ENCODE data around the gene PACSIN2.
"Not testable (repeated sequence)": the region's sequence is repeated elsewhere in the genome, so short reads cannot be mapped to it uniquely, and the experiment has no call there.

The PACSIN2 gene

GRCh38 chr22:42926768-42927167 is 88.2 kb downstream of the PACSIN2 start:
- Histone ChIP-seq H3K4me1 (ENCODE audit: control insufficient read depth, insufficient read depth, low read length) (peaks cover 3% of the 10 kb centered on the region), H3K9me3 (ENCODE audit: control insufficient read depth, insufficient read depth, low read length) (no peaks in the 10 kb centered on the region), H3K4me3 (ENCODE audit: low read depth, low read length) (no peak overlapping the region), H3K9ac (ENCODE audit: low read depth, low read length) (no peak overlapping the region), H3K36me3 (ENCODE audit: control insufficient read depth, insufficient read depth, low read length) (no peaks in the 10 kb centered on the region), H3K27me3 (ENCODE audit: control insufficient read depth, insufficient read depth, low read length) (no peaks in the 10 kb centered on the region)

GRCh38 chr22:42926104-42926503 is 88.8 kb downstream of the PACSIN2 start:
- Histone ChIP-seq H3K4me1 (ENCODE audit: control insufficient read depth, insufficient read depth, low read length) (peaks cover 3% of the 10 kb centered on the region), H3K36me3 (ENCODE audit: control insufficient read depth, insufficient read depth, low read length) (no peaks in the 10 kb centered on the region), H3K9ac (ENCODE audit: low read depth, low read length) (no peak overlapping the region), H3K9me3 (ENCODE audit: control insufficient read depth, insufficient read depth, low read length) (no peaks in the 10 kb centered on the region), H3K27me3 (ENCODE audit: control insufficient read depth, insufficient read depth, low read length) (no peaks in the 10 kb centered on the region), H3K4me3 (ENCODE audit: low read depth, low read length) (no peak overlapping the region)

GRCh38 chr22:42925598-42925997 is 89.4 kb downstream of the PACSIN2 start:
- Histone ChIP-seq H3K9ac (ENCODE audit: low read depth, low read length) (no peak overlapping the region), H3K4me1 (ENCODE audit: control insufficient read depth, insufficient read depth, low read length) (peaks cover 3% of the 10 kb centered on the region), H3K4me3 (ENCODE audit: low read depth, low read length) (no peak overlapping the region), H3K27me3 (ENCODE audit: control insufficient read depth, insufficient read depth, low read length) (no peaks in the 10 kb centered on the region), H3K36me3 (ENCODE audit: control insufficient read depth, insufficient read depth, low read length) (no peaks in the 10 kb centered on the region), H3K9me3 (ENCODE audit: control insufficient read depth, insufficient read depth, low read length) (no peaks in the 10 kb centered on the region)

- H3K27me3 ChIP-seq (ENCODE audit: control insufficient read depth, insufficient read depth, low read length); H3K4me1 ChIP-seq (ENCODE audit: control insufficient read depth, insufficient read depth, low read length); H3K9ac ChIP-seq (ENCODE audit: low read depth, low read length); H3K4me3 ChIP-seq (ENCODE audit: low read depth, low read length); H3K9me3 ChIP-seq (ENCODE audit: control insufficient read depth, insufficient read depth, low read length); H3K36me3 ChIP-seq (ENCODE audit: control insufficient read depth, insufficient read depth, low read length): not testable (repeated sequence)
Measured at GRCh38 chr22:42925031-42925430, 89.9 kb downstream of the PACSIN2 start.

DNA sequence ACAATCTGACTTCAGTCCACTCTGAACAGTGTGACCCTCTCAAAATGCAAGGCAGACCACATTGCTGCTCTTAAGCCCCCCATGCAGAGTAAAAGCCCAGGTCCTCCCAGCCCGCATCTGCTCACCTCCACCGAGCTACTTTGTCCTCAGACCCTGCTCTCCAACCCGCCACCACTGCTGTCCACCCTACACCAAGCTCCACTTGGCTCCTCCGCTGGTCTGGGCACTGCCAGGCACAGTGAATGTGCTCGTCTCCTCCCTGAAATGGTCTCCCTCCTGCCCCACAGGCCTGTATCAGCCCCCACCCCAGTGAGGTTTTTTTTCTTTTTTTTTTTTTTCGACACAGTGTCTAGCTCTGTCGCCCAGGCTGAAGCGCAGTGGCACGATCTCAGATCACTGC is 90.5 kb downstream of the PACSIN2 start:
- H3K9ac ChIP-seq (ENCODE audit: low read depth, low read length), result no peak overlapping the region
- no peak overlapping the region for H3K4me3 ChIP-seq (ENCODE audit: low read depth, low read length)
- H3K9me3 ChIP-seq (ENCODE audit: control insufficient read depth, insufficient read depth, low read length), result no peaks in the 10 kb centered on the region
- H3K4me1 ChIP-seq (ENCODE audit: control insufficient read depth, insufficient read depth, low read length), result peaks cover 3% of the 10 kb centered on the region
- no peaks in the 10 kb centered on the region for H3K27me3 ChIP-seq (ENCODE audit: control insufficient read depth, insufficient read depth, low read length)
- H3K36me3 ChIP-seq (ENCODE audit: control insufficient read depth, insufficient read depth, low read length), result no peaks in the 10 kb centered on the region

GRCh38 chr22:42922374-42923191 is 92.4 kb downstream of the PACSIN2 start:
- Histone ChIP-seq H3K9me3 (ENCODE audit: control insufficient read depth, insufficient read depth, low read length) (no peaks in the 10 kb centered on the region), H3K4me1 (ENCODE audit: control insufficient read depth, insufficient read depth, low read length) (peaks cover 3% of the 10 kb centered on the region), H3K9ac (ENCODE audit: low read depth, low read length) (no peak overlapping the region), H3K4me3 (ENCODE audit: low read depth, low read length) (no peak overlapping the region), H3K27me3 (ENCODE audit: control insufficient read depth, insufficient read depth, low read length) (no peaks in the 10 kb centered on the region), H3K36me3 (ENCODE audit: control insufficient read depth, insufficient read depth, low read length) (no peaks in the 10 kb centered on the region)

DNA sequence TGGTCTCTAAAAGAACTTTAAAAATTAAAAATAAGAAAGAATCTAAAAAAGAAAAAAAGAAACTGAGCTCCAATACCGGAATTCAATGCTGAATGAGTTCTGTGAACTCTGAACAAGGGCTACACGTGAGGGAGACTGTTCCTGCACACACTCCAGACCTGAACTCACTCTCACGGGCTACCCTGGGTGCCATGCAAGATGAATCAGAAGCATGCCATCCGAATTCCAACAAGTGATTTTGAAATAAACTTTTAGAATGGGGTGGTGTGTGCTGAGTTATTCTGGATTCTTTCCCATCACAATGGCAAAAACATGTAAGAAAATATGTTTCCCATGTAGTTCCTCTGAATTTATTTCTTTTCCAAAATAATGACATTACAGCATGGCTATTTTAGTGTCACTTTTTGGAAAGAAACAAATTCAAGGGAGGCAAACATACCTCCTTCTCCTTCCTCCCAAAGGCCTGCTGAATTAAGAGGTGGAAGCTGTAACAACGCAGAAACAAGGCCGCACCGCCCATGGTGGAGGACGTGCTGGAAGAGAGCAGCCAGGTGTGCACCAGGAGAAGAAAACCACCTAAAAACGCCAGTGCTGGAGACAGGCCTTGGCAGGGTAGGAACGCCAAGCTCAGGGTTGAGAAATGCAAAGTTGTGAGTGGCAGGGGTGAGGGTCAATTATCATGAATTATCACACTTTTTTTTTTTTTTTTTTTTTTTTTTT is 94.7 kb downstream of the PACSIN2 start:
- Histone ChIP-seq H3K9ac (ENCODE audit: low read depth, low read length) (no peak overlapping the region), H3K36me3 (ENCODE audit: control insufficient read depth, insufficient read depth, low read length) (no peaks in the 10 kb centered on the region), H3K9me3 (ENCODE audit: control insufficient read depth, insufficient read depth, low read length) (no peaks in the 10 kb centered on the region), H3K4me3 (ENCODE audit: low read depth, low read length) (no peak overlapping the region), H3K4me1 (ENCODE audit: control insufficient read depth, insufficient read depth, low read length) (peaks cover 10% of the 10 kb centered on the region), H3K27me3 (ENCODE audit: control insufficient read depth, insufficient read depth, low read length) (no peaks in the 10 kb centered on the region)

DNA sequence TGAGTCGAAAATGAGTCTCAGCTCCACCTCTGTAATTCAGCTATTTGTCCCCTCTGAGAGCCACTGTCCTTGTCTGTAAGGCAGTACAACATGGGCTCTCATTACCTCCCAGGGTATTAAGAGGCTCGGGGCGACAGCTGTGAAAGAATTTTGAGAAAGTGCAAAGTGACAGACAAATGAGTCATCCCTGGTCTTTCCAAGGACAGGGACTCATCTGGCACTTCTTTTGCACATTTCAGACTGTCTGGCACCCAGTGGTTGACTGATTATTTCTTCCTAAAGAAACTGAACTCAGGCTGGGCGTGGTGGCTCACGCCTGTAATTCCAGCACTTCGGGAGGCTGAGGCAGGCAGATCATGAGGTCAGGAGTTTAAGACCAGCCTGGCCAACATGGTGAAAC is 95.8 kb downstream of the PACSIN2 start:
- Histone ChIP-seq H3K4me1 (ENCODE audit: control insufficient read depth, insufficient read depth, low read length) (peaks cover 10% of the 10 kb centered on the region), H3K9ac (ENCODE audit: low read depth, low read length) (no peak overlapping the region)

DNA sequence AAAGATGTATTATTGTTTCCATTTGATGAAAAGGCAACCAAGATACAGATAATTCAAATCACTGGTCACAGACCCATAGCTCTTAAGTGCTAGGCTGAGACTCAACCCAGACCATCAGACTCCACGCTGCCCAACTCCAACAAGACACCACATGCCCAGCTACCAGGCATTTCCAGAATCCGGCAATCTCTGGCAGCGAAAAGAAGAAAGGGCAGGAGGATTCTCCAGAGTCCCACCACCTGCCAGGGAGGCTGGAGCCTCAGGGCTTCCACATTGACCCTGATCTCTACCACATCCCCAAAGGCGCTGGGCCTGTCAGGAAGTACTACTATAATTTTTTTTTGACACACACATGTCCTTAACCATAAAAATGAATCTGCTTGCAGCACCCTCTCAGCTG is 96.4 kb downstream of the PACSIN2 start:
- H3K4me1 ChIP-seq (ENCODE audit: control insufficient read depth, insufficient read depth, low read length), result peaks cover 10% of the 10 kb centered on the region
- H3K4me3 ChIP-seq (ENCODE audit: low read depth, low read length), result no peak overlapping the region
- H3K27me3 ChIP-seq (ENCODE audit: control insufficient read depth, insufficient read depth, low read length), result no peaks in the 10 kb centered on the region
- no peaks in the 10 kb centered on the region for H3K9me3 ChIP-seq (ENCODE audit: control insufficient read depth, insufficient read depth, low read length)
- no peaks in the 10 kb centered on the region for H3K36me3 ChIP-seq (ENCODE audit: control insufficient read depth, insufficient read depth, low read length)
- no peak overlapping the region for H3K9ac ChIP-seq (ENCODE audit: low read depth, low read length)

More for the DNA sequence above, 95.8 kb downstream of the PACSIN2 start:
- H3K27me3 ChIP-seq (ENCODE audit: control insufficient read depth, insufficient read depth, low read length), result no peaks in the 10 kb centered on the region
- H3K9me3 ChIP-seq (ENCODE audit: control insufficient read depth, insufficient read depth, low read length), result no peaks in the 10 kb centered on the region
- H3K36me3 ChIP-seq (ENCODE audit: control insufficient read depth, insufficient read depth, low read length), result no peaks in the 10 kb centered on the region
- no peak overlapping the region for H3K4me3 ChIP-seq (ENCODE audit: low read depth, low read length)

DNA sequence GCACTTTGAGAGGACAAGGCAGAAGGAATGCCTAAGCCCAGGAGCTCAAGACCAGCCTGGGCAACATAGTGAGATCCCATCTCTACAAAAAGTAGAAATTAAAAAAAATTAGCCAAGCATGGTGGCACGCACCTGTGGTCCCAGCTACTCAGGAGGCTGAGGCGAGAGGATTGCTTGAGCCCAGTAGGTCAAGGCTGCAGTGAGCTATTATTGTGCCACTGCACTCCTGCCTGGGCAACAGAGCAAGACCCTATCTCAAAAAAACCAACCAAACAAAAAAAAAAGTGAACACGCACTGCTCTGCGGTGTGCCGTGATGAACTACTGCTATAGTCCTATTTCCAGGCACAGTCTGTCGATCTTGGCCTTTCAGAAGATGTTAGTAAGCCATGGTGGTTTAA is 97.6 kb downstream of the PACSIN2 start:
- H3K27me3 ChIP-seq (ENCODE audit: control insufficient read depth, insufficient read depth, low read length); H3K36me3 ChIP-seq (ENCODE audit: control insufficient read depth, insufficient read depth, low read length); H3K4me1 ChIP-seq (ENCODE audit: control insufficient read depth, insufficient read depth, low read length); H3K9ac ChIP-seq (ENCODE audit: low read depth, low read length); H3K4me3 ChIP-seq (ENCODE audit: low read depth, low read length); H3K9me3 ChIP-seq (ENCODE audit: control insufficient read depth, insufficient read depth, low read length): not testable (repeated sequence)

DNA sequence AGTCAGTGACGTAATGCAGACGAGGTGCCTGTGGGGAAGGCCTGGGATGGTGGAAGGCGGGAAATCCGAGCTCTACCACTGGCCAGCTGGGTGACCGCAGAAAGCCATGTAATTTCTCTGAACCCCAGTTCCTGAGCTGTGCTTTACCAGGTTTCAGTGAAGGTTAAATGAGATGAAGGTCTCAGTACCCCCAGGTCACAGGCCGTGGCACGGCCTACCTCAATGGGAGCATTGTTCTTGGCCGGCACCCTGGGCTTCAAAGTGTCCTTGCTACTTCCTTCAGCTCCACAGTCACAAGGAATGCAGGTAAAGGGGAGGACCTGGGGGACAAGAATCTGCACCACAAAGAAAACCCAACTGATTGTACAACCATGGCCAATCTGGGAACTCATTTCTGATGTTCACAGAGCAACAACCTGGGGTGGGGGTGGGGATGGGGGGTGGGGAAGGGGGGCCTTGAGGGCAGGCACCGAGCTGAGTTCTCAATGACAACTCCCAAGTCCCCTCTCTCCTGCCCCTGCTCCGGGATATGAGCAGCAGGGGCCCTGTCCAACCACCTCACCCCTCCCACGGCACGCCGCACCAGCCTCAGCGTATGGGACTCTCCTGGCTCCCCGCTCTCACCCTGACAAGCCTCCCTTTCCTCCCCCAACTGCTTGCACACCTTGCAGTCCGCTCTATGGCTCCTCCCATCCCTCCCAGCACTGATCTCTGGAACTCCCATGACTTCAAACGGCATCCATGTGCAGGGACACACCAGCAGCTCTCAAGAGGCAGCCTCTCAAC is 98.8 kb downstream of the PACSIN2 start:
- H3K9ac ChIP-seq (ENCODE audit: low read depth, low read length), result no peak overlapping the region
- no peak overlapping the region for H3K4me3 ChIP-seq (ENCODE audit: low read depth, low read length)
- no peaks in the 10 kb centered on the region for H3K36me3 ChIP-seq (ENCODE audit: control insufficient read depth, insufficient read depth, low read length)
- no peaks in the 10 kb centered on the region for H3K27me3 ChIP-seq (ENCODE audit: control insufficient read depth, insufficient read depth, low read length)
- peaks cover 10% of the 10 kb centered on the region for H3K4me1 ChIP-seq (ENCODE audit: control insufficient read depth, insufficient read depth, low read length)
- no peaks in the 10 kb centered on the region for H3K9me3 ChIP-seq (ENCODE audit: control insufficient read depth, insufficient read depth, low read length)
